Cardiac septum (tissue), 1 donor: ENCODE measurements around the gene IRX6. TPM values are rescaled to one million over a fixed set of nuclear protein-coding genes. Genes with fewer than 3 reads are reported as not detected.

Source experiments
- total RNA-seq: library from RNA; stranded (reverse); fragmentation: NEBNext Ultra II Directional; extraction: Animal tissue kit (Norgen Biotek cat#: 25700); gene quantifications from one replicate; pipeline ENCODE4 v1.2.1, GENCODE V29; 2021
- donor health status: DM: no; HTN: no; CAD: no.

IRX6 gene
- total RNA-seq, 1 donor from 2014 or later = 37.1 TPM

Other genes starting within 250 kb of the IRX6 start
- 83.8 TPM for gene MMP2, start 155.0 kb downstream of the IRX6 start, total RNA-seq
- gene LPCAT2, start 184.9 kb downstream of the IRX6 start, total RNA-seq = 8.5 TPM
- 0.57 TPM for gene CAPNS2, start 242.5 kb downstream of the IRX6 start, total RNA-seq